Tibial nerve (tissue), 4 donors: ENCODE data around the gene SLC43A1. TPM values are rescaled to one million over a fixed set of nuclear protein-coding genes. Genes with fewer than 3 reads are reported as not detected.

Experiments used
- DNase-seq, 2 donors: peaks; one replicate each; pipeline ENCODE4 v3.0.0-alpha.2; 2019; ENCODE audit warnings: low spot score in 2 of 2
- H3K27ac ChIP-seq, 4 donors: fragments of 200-600 bp; sonication (generic) in 3 of 4; one replicate each; pipeline ENCODE4 v1.5.1; 2017 to 2019; ENCODE audit warnings: mild to moderate bottlenecking in 1 of 4
- H3K27me3 ChIP-seq, 2 donors: fragments of 200-600 bp; sonication (generic) in 1 of 2; one replicate each; pipeline versions ENCODE4 v1.5.1 to v1.6.0; 2017 to 2019
- H3K36me3 ChIP-seq, 3 donors: fragments of 200-600 bp; sonication (generic); one replicate each; pipeline ENCODE4 v1.5.1; 2018 to 2019
- H3K4me1 ChIP-seq, 4 donors: fragments of 200-600 bp; sonication (generic) in 3 of 4; one replicate each; pipeline ENCODE4 v1.5.1; 2017 to 2019
- H3K4me3 ChIP-seq, 4 donors: fragments of 200-600 bp; sonication (generic) in 3 of 4; one replicate each; pipeline ENCODE4 v1.5.1; 2017 to 2019; ENCODE audit warnings: mild to moderate bottlenecking in 1 of 4, moderate library complexity in 1 of 4
- H3K9me3 ChIP-seq, 4 donors: fragments of 200-600 bp; sonication (generic) in 3 of 4; one replicate each; pipeline ENCODE4 v1.5.1; 2017 to 2019
- CTCF ChIP-seq, 5 experiments: fragments of 200-600 bp in 3 of 5; fragments of 450-650 bp in 2 of 5; sonication (generic) in 3 of 5; IDR thresholded peaks; one replicate each; pipeline ENCODE4 v1.5.1; 2016 to 2019; ENCODE audit warnings: antibody characterized with exemption in 5 of 5, mild to moderate bottlenecking in 3 of 5, moderate library complexity in 2 of 5
- EP300 ChIP-seq, 2 donors: sonication (generic); formaldehyde crosslinking; IDR thresholded peaks; one replicate each; pipeline ENCODE4 v1.6.1; 2017; ENCODE audit warnings: antibody characterized with exemption in 2 of 2, mild to moderate bottlenecking in 1 of 2
- POLR2A ChIP-seq, 2 donors: fragments of 450-650 bp; IDR thresholded peaks; one replicate each; pipeline ENCODE4 v1.6.1; 2017; ENCODE audit warnings: antibody characterized with exemption in 2 of 2, mild to moderate bottlenecking in 2 of 2, moderate library complexity in 2 of 2
- WGBS, 2 donors: methylation state at CpG; one replicate each; pipeline ENCODE4 v1.1.5; 2018; 5-methylcytosine and 5-hydroxymethylcytosine counted together
- total RNA-seq, 4 donors: library from RNA; depleted of rRNA; stranded (reverse); fragments of >200 nt; gene quantifications; one replicate each; pipeline ENCODE4 v1.1.0, GENCODE V29; 2016

The SLC43A1 gene
- total RNA-seq, 4 donors from 2014 or later = 35.8 to 47.3 (median 42.4) TPM

GRCh38 chr11:57511741-57512430 lies 3.6 kb downstream of the SLC43A1 start:
- 89% methylated on average over 6 of the region's 6 CpGs for WGBS, 2 donors
- DNase-seq = no peak
- peaks cover 0 to 22% (median 6%) of the 10 kb centered on the region in 4 donors for H3K4me1 ChIP-seq
- TF ChIP-seq EP300 (IDR thresholded peaks at IDR 0.05) (no peak), CTCF (IDR thresholded peaks at IDR 0.05) (no peak), POLR2A (IDR thresholded peaks at IDR 0.05) (no peak)
- no peak overlapping the region for H3K4me3 ChIP-seq
- no peaks in the 10 kb centered on the region for H3K27me3 ChIP-seq
- H3K36me3 ChIP-seq = no peaks in the 10 kb centered on the region
- no peaks in the 10 kb centered on the region for H3K9me3 ChIP-seq
- H3K27ac ChIP-seq = no peak overlapping the region

GRCh38 chr11:57508341-57509170 lies 6.9 kb downstream of the SLC43A1 start:
- 91 to 92% methylated on average over 7 of the region's 7 CpGs for WGBS, 2 donors
- no peak for TF ChIP-seq CTCF (IDR thresholded peaks at IDR 0.05)
- no peak for TF ChIP-seq EP300 (IDR thresholded peaks at IDR 0.05)
- TF ChIP-seq POLR2A (IDR thresholded peaks at IDR 0.05) = no peak
- Histone ChIP-seq H3K9me3 (no peaks in the 10 kb centered on the region), H3K4me1 (peaks cover 0 to 6% (median 0%) of the 10 kb centered on the region in 4 donors), H3K27ac (no peak overlapping the region), H3K36me3 (peaks cover 0 to 14% (median 0%) of the 10 kb centered on the region in 3 donors), H3K4me3 (no peak overlapping the region), H3K27me3 (no peaks in the 10 kb centered on the region)
- DNase-seq = no peak

- Histone ChIP-seq H3K9me3 (no peaks in the 10 kb centered on the region), H3K4me1 (peaks cover 0 to 5% (median 0%) of the 10 kb centered on the region in 4 donors), H3K4me3 (no peak overlapping the region), H3K36me3 (peaks cover 0 to 14% (median 0%) of the 10 kb centered on the region in 3 donors), H3K27ac (no peak overlapping the region), H3K27me3 (no peaks in the 10 kb centered on the region)
- no peak for DNase-seq
- TF ChIP-seq EP300 (IDR thresholded peaks at IDR 0.05) (no peak), POLR2A (IDR thresholded peaks at IDR 0.05) (no peak), CTCF (IDR thresholded peaks at IDR 0.05) (no peak)
- WGBS, 2 donors = 87 to 92% methylated on average over 1 of the region's 1 CpG
Observed at GRCh38 chr11:57506522-57506921, 9.0 kb downstream of the SLC43A1 start.

- no peaks in the 10 kb centered on the region for H3K9me3 ChIP-seq
- no peak for DNase-seq
- H3K27ac ChIP-seq = no peak overlapping the region
- 79 to 84% methylated on average over 4 of the region's 4 CpGs for WGBS, 2 donors
- no peak overlapping the region for H3K4me3 ChIP-seq
- peaks cover 0 to 23% (median 0%) of the 10 kb centered on the region in 3 donors for H3K36me3 ChIP-seq
- no peaks in the 10 kb centered on the region for H3K27me3 ChIP-seq
- TF ChIP-seq EP300 (IDR thresholded peaks at IDR 0.05) (no peak), CTCF (IDR thresholded peaks at IDR 0.05) (no peak), POLR2A (IDR thresholded peaks at IDR 0.05) (no peak)
- H3K4me1 ChIP-seq = peaks cover 0 to 22% (median 4%) of the 10 kb centered on the region in 4 donors
Observed at GRCh38 chr11:57504511-57504910, 11.0 kb downstream of the SLC43A1 start.

GRCh38 chr11:57502870-57503269 lies 12.6 kb downstream of the SLC43A1 start:
- Histone ChIP-seq H3K27ac (no peak overlapping the region), H3K36me3 (peaks cover 0 to 23% (median 0%) of the 10 kb centered on the region in 3 donors), H3K9me3 (no peaks in the 10 kb centered on the region), H3K27me3 (no peaks in the 10 kb centered on the region), H3K4me1 (peaks cover 0 to 38% (median 11%) of the 10 kb centered on the region in 4 donors), H3K4me3 (no peak overlapping the region)
- DNase-seq = no peak
- TF ChIP-seq CTCF (IDR thresholded peaks at IDR 0.05) (no peak), EP300 (IDR thresholded peaks at IDR 0.05) (no peak), POLR2A (IDR thresholded peaks at IDR 0.05) (no peak)
